HUDEP-2 (cell line): Measurements from ENCODE around the gene FLOT1.
"Not testable (repeated sequence)": the region's sequence is repeated elsewhere in the genome, so short reads cannot be mapped to it uniquely, and the experiment has no call there.

Experiments
- DNase-seq, 76 experiments: peaks; one replicate each; lab custom pipeline; 2025; ENCODE audit not compliant: unreplicated experiment in 76 of 76; lab: John Stamatoyannopoulos, UW

Gene FLOT1

GRCh38 chr6:30767944-30768301, 25.4 kb upstream of the FLOT1 start:
- no peak for DNase-seq

GRCh38 chr6:30767158-30767943, 24.9 kb upstream of the FLOT1 start:
- DNase-seq = no peak

GRCh38 chr6:30766461-30767157, 24.1 kb upstream of the FLOT1 start:
- DNase-seq = no peak

- not testable (repeated sequence) for DNase-seq
Measured at GRCh38 chr6:30765495-30765894, 23.0 kb upstream of the FLOT1 start.

- DNase-seq = not testable (repeated sequence)
Measured at GRCh38 chr6:30764490-30765043, 22.1 kb upstream of the FLOT1 start.

GRCh38 chr6:30763618-30764489, 21.4 kb upstream of the FLOT1 start:
- no peak for DNase-seq

GRCh38 chr6:30763155-30763617, 20.7 kb upstream of the FLOT1 start:
- no peak for DNase-seq

- DNase-seq = no peak
Measured at GRCh38 chr6:30761791-30762429, 19.4 kb upstream of the FLOT1 start.

GRCh38 chr6:30760549-30760948, 18.1 kb upstream of the FLOT1 start:
- no peak for DNase-seq

GRCh38 chr6:30759575-30760239, 17.2 kb upstream of the FLOT1 start:
- DNase-seq = no peak

- no peak for DNase-seq
Measured at GRCh38 chr6:30757261-30757904, 14.9 kb upstream of the FLOT1 start.

GRCh38 chr6:30756405-30757003, 14.0 kb upstream of the FLOT1 start:
- not testable (repeated sequence) for DNase-seq

- DNase-seq = no peak
Measured at GRCh38 chr6:30754631-30755030, 12.1 kb upstream of the FLOT1 start.

GRCh38 chr6:30752157-30752927, 9.9 kb upstream of the FLOT1 start:
- DNase-seq = peak in 74 of 76 experiments; percentile 32 to 92 (median 77)

GRCh38 chr6:30750379-30750668, 7.8 kb upstream of the FLOT1 start:
- no peak for DNase-seq

GRCh38 chr6:30749554-30750378, 7.3 kb upstream of the FLOT1 start:
- DNase-seq = no peak

- DNase-seq = no peak
Measured at GRCh38 chr6:30748851-30749540, 6.5 kb upstream of the FLOT1 start.
